Islet of Langerhans (tissue), 1 donor: ENCODE measurements around the gene DMRT1.
"Not testable (repeated sequence)": the region's sequence is repeated elsewhere in the genome, so short reads cannot be mapped to it uniquely, and the experiment has no call there.

Experiments
- FAIRE-seq: peaks from one replicate; lab custom pipeline; 2011; peaks lifted over from hg19 to GRCh38; lab: Jason Lieb, UNC

The DMRT1 gene

GRCh38 chr9:860706-861105 is 19.2 kb downstream of the DMRT1 start:
- FAIRE-seq = no peak

DNA sequence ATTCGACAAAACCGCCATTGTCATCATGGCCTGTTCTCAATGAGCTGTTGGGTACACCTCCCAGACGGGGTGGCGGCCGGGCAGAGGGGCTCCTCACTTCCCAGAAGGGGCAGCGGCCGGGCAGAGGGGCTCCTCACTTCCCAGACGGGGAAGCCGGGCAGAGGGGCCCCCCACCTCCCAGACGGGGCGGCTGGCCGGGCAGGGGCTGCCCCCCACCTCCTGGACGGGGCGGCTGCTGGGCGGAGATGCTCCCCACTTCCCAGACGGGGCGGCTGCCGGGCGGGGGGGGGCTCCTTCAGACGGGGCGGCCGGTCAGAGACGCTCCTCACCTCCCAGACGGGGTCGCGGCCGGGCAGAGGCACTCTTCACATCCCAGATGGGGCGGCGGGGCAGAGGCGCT is 20.0 kb downstream of the DMRT1 start:
- FAIRE-seq = not testable (repeated sequence)

- FAIRE-seq = no peak
Observed at GRCh38 chr9:875119-875962, 33.8 kb downstream of the DMRT1 start.

DNA sequence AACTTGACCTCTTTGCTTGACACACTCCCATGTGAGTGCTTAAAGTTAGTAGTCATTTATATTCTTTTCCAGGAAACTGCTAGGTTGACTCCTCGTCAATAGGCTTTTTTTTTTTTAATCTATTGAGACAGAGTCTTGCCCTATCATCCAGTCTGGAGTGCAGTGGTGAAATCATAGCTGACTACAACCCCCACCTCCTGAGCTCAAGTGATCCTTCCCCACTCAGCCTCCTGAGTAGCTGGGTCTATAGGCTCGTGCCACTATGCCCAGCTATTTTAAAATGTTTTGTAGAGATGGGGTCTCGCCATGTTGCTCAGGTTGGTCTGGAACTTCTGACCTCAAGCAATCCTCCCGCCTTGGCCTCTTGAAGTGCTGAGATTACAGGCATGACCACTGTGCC is 34.9 kb downstream of the DMRT1 start:
- FAIRE-seq = no peak

DNA sequence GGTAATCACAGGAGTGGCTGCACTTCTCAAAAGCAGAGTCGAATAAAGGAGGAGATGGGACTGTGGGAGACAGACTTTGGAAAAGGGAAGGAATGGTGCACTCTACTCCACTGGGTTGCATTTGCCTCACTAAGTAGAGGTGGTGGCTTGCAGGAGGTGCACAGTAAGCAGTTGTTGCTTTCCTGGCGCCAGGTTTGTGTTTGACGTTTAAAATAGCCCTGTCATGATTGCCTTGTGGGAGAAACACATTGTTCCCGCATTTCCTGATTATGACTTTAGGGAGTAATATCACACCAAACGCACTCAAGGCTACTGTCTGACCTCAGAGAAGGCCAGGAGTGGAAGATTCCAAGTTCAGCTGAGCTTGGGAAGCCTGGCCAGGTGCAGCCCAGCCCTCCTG is 36.7 kb downstream of the DMRT1 start:
- no peak for FAIRE-seq

DNA sequence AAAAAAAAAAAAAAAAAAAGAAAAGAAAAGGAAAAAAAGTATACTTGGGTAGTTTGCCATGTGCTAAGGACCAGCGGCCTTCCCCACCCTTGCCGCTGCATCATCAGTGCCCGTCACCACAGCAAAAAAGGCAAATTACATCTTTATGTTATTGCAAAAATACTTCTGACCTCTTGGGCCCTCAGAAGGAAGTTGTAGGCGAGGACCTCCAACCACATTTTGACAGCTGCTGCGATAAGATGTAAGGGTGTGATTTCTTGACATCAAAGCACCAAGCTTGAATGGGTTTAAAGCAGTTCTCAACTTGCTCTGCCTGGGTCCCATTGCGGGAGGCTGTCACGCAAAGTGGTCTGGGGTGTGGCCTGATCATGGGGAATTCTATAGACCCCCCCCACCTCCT is 39.2 kb downstream of the DMRT1 start:
- no peak for FAIRE-seq

GRCh38 chr9:882416-882924 is 41.0 kb downstream of the DMRT1 start:
- no peak for FAIRE-seq

- FAIRE-seq = no peak
Observed at GRCh38 chr9:883011-883410, 41.5 kb downstream of the DMRT1 start.

DNA sequence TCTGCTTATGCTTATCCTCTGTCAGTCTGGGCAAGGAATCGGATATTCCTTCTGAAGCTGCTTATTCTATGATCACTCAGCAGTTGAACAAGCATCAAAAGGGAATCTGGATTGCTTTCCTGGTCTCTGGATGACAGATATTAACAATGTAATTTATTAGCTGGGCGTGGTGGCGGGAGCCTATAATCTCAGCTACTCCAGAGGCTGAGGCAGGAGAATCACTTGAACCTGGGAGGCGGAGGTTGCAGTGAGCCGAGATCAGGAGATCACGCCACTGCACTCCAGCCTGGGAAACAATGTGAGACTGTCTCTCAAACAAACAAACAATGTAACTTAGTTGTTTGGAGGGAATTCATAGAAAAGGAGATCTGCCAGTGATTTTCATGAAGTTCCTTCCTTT is 45.4 kb downstream of the DMRT1 start:
- FAIRE-seq = no peak

- FAIRE-seq = no peak
Observed at GRCh38 chr9:892123-892522, 50.6 kb downstream of the DMRT1 start.

DNA sequence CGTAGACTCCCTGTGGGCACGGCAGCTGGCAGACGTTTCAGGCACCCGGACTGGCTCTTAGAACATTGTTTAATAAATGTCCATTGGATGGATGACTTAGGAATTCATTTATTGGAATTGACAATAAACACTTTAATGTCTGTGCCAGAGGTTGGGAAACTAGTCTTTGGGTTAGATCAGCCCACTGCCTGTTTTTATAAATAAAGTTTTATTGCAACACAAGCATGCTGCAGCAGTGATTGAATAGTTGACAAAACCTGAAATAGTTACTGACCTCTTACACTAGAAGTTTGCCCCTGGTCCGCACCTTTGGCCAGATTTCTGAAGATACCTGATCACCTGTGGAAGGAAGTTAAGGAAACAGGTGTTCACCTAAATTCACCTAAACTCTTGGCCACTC is 51.6 kb downstream of the DMRT1 start:
- FAIRE-seq = no peak

DNA sequence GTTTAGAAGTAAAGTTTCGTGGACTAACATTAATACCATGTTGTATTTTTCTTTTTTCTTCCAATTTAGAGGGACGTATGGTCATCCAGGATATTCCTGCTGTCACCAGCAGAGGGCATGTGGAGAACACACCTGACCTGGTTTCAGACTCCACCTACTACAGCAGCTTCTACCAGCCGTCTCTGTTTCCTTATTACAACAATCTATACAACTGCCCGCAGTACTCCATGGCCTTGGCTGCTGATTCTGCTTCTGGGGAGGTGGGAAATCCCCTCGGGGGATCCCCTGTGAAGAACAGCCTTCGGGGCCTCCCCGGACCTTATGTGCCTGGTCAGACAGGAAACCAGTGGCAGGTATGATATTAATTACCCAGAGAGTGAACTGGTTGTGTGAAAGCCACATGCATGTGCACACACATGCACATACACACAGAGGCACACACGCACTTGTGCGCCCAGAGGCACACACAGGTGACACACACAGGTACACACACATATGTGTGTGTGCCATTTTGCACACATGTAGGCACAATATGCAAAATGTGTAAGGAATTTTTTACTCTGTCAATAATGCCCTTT is 52.4 kb downstream of the DMRT1 start:
- peak; percentile 98 for FAIRE-seq

DNA sequence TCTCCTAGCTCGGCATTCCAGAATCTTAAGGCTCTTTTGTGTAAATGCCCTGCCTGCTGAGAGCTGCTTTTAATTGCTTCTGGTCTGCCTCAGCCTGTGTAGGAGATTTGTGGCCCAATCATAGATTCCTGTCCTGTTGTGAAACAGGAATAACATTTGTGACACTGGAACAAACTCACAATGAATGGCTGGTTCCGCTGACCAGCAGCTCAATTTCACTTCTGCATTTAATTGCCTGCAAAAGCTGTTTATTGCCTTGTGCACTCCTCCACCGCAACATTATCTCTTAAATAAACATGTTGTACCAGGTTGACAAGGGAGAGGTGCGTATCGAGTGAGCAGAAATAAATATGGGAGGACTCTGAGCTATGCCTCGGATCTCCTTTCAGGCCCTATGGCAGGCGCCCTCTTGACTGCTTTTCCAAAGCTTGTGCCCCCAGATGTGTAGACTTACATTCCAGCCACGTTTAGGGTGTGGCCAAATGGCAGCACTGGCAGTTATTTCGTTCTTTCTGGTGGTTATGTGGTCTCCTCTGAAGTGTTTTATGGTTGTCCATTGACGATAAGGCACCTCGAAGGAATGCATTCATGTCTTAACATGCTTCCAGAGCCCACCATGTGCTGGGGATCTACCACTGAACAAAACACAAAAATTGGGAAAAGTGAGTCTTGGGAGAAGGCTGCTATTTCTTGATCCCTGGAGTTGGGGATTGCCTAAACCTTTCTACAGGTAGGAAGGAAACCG is 58.1 kb downstream of the DMRT1 start:
- no peak for FAIRE-seq

DNA sequence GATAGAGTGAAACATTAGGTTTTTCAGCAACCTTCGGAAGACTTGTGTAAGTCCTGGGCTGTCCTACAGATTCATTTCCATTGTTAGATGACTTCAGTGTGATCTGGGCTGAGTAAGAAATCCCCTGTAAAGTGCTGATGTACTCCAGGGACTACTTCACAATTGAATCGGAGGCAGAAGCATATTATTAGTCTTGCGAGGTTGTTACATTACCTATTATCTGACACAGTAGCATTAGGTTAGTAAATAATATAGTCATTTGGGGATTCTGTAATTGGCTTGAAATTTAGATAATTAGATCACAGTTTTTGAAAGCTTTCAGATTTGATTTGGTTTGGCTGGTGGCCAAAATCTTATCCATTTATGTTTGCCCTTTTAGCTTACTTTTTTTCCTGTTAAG is 62.4 kb downstream of the DMRT1 start:
- no peak for FAIRE-seq

DNA sequence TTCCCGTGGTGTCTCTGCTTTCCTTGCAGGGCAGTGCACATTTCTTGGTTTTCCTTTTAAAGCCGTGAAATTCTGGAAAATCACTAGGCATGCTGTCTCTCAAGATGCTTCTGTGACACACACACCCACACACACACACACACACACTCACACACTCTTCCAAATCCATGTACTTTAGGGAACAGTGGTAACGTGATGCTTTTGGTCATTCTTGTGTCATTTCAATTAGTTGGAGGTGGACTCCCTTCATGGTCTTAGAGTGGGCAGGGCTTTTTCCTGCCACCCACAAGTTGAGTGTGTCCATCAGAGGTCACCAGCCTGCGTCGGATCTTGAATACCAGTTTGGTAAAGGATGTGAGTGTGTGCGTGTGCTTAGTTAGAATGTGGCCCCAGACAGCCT is 64.4 kb downstream of the DMRT1 start:
- no peak for FAIRE-seq

- no peak for FAIRE-seq
Observed at GRCh38 chr9:908536-909205, 67.2 kb downstream of the DMRT1 start.

GRCh38 chr9:911005-911404 is 69.5 kb downstream of the DMRT1 start:
- no peak for FAIRE-seq

GRCh38 chr9:912776-913175 is 71.3 kb downstream of the DMRT1 start:
- FAIRE-seq = no peak

- FAIRE-seq = not testable (repeated sequence)
Observed at GRCh38 chr9:913526-913925, 72.0 kb downstream of the DMRT1 start.

- no peak for FAIRE-seq
Observed at GRCh38 chr9:917730-918129, 76.2 kb downstream of the DMRT1 start.

- no peak for FAIRE-seq
Observed at GRCh38 chr9:920927-921326, 79.4 kb downstream of the DMRT1 start.

DNA sequence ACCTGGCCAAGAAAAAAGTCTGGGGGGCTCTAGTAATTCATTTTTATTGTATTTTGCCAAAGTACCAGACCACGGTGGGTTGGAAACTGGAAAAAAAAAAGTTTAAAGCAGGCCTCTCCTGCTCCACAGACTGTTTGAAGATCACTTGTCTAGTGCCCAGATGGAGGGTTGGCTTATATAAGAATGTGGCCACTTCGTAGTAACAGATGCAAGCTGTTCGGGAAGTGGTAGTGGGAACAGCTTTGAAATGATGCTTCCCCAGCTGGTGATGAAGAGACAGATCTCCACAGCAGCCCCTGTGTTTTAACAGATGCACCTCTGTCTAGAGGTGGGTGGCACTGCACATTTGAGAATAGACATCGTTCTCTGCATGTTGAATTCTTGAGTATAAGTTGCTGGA is 80.7 kb downstream of the DMRT1 start:
- FAIRE-seq = no peak

DNA sequence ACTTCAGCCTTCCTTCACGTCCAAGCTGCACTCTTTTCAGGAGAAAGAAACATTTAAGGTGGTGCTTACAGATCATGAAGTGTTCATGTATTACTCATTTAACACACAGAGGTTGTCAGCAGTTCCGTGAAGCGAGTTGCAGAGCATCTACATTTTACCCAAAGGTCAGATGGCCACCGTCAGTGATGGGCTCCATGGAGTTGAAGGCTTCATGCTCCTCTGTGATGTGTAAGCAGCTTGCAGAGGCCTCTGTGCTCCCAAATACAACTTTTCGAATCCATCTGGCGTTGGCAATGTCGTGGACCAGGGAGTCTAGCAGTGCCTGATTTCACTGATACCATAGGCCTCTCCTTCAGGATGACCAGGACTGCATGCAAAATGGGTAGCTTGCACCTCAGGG is 81.2 kb downstream of the DMRT1 start:
- no peak for FAIRE-seq
